NCI-H2227 (cell line): ENCODE results near the gene RHBDD2.
A peak's percentile ranks its signal among the peaks of the same experiment; 100 is the strongest.

Experiments
- DNase-seq: peaks from one replicate; lab custom pipeline; 2025; ENCODE audit not compliant: unreplicated experiment; lab: John Stamatoyannopoulos, UW

Gene RHBDD2

GRCh38 chr7:75916685-75917634, 38.1 kb downstream of the RHBDD2 start:
- no peak for DNase-seq

- DNase-seq = no peak
Measured at GRCh38 chr7:75920431-75921161, 41.8 kb downstream of the RHBDD2 start.

- no peak for DNase-seq
Measured at GRCh38 chr7:75921479-75921878, 42.6 kb downstream of the RHBDD2 start.

- no peak for DNase-seq
Measured at GRCh38 chr7:75922966-75923603, 44.3 kb downstream of the RHBDD2 start.

GRCh38 chr7:75924256-75924655, 45.4 kb downstream of the RHBDD2 start:
- DNase-seq = no peak

GRCh38 chr7:75924889-75925288, 46.1 kb downstream of the RHBDD2 start:
- DNase-seq = no peak

GRCh38 chr7:75925717-75926435, 47.0 kb downstream of the RHBDD2 start:
- DNase-seq = no peak

GRCh38 chr7:75928568-75928914, 49.7 kb downstream of the RHBDD2 start:
- no peak for DNase-seq

- DNase-seq = peak; percentile 91
Measured at GRCh38 chr7:75931680-75932079, 52.8 kb downstream of the RHBDD2 start.

GRCh38 chr7:75937958-75938786, 59.3 kb downstream of the RHBDD2 start:
- DNase-seq = no peak
